Activated CD8-positive, alpha-beta memory T cell treated with anti-CD3 and anti-CD28 coated beads, Interleukin-2, amount 50 U/mL, for 1 hour (primary cell): ENCODE data around the gene OGDHL.
"Not testable (repeated sequence)": the region's sequence is repeated elsewhere in the genome, so short reads cannot be mapped to it uniquely, and the experiment has no call there.

Source experiments
- DNase-seq: peaks from one replicate; pipeline ENCODE4 v3.0.0-alpha.2; 2020; ENCODE audit errors: extremely low read depth

Gene OGDHL

GRCh38 chr10:49756641-49757040 lies 5.5 kb downstream of the OGDHL start:
- DNase-seq: no peak

GRCh38 chr10:49756031-49756430 lies 6.1 kb downstream of the OGDHL start:
- DNase-seq: no peak

- not testable (repeated sequence) for DNase-seq
These were observed 7.2 kb downstream of the OGDHL start for GRCh38 chr10:49754951-49755350.

- no peak for DNase-seq
These were observed 9.5 kb downstream of the OGDHL start for GRCh38 chr10:49752584-49752983.

GRCh38 chr10:49751636-49752510 lies 10.2 kb downstream of the OGDHL start:
- DNase-seq: no peak

- DNase-seq: no peak
These were observed 10.9 kb downstream of the OGDHL start for GRCh38 chr10:49751216-49751615.

GRCh38 chr10:49750546-49750945 lies 11.6 kb downstream of the OGDHL start:
- no peak for DNase-seq

- DNase-seq: no peak
These were observed 12.3 kb downstream of the OGDHL start for GRCh38 chr10:49749556-49750491.

GRCh38 chr10:49749144-49749543 lies 13.0 kb downstream of the OGDHL start:
- DNase-seq: no peak

- DNase-seq: no peak
These were observed 14.1 kb downstream of the OGDHL start for GRCh38 chr10:49748006-49748405.

GRCh38 chr10:49747303-49747646 lies 14.8 kb downstream of the OGDHL start:
- DNase-seq: no peak

- DNase-seq: no peak
These were observed 15.4 kb downstream of the OGDHL start for GRCh38 chr10:49746626-49747302.

- DNase-seq: no peak
These were observed 16.4 kb downstream of the OGDHL start for GRCh38 chr10:49745756-49746155.

- DNase-seq: no peak
These were observed 17.1 kb downstream of the OGDHL start for GRCh38 chr10:49744924-49745605.

GRCh38 chr10:49744091-49744685 lies 17.9 kb downstream of the OGDHL start:
- no peak for DNase-seq

- no peak for DNase-seq
These were observed 18.6 kb downstream of the OGDHL start for GRCh38 chr10:49743464-49744075.

GRCh38 chr10:49742683-49743463 lies 19.2 kb downstream of the OGDHL start:
- DNase-seq: no peak

- DNase-seq: no peak
These were observed 20.8 kb downstream of the OGDHL start for GRCh38 chr10:49741108-49741995.
